Mucosa of rectum (tissue), 2 donors: ENCODE results near the gene DNER.

Experiments used
- H3K27ac ChIP-seq, 2 donors: one replicate each; pipeline ENCODE4 v1.7.0; 2013; ENCODE audit warnings: inconsistent platforms in 2 of 2, low read depth in 2 of 2, low read length in 2 of 2
- H3K27me3 ChIP-seq, 2 donors: one replicate each; pipeline ENCODE4 v1.7.0; 2013; ENCODE audit warnings: low read length in 2 of 2; ENCODE audit not compliant: control insufficient read depth in 2 of 2, insufficient read depth in 2 of 2
- H3K36me3 ChIP-seq, 2 donors: one replicate each; pipeline ENCODE4 v1.7.0; 2013; ENCODE audit warnings: low read length in 2 of 2; ENCODE audit not compliant: control insufficient read depth in 2 of 2, insufficient read depth in 2 of 2
- H3K4me1 ChIP-seq, 2 donors: one replicate each; pipeline ENCODE4 v1.7.0; 2013; ENCODE audit warnings: low read length in 2 of 2, mild to moderate bottlenecking in 1 of 2; ENCODE audit not compliant: control insufficient read depth in 2 of 2, insufficient read depth in 2 of 2
- H3K4me3 ChIP-seq, 2 donors: one replicate each; pipeline ENCODE4 v1.7.0; 2013; ENCODE audit warnings: low read length in 2 of 2
- H3K9ac ChIP-seq, 2 donors: one replicate each; pipeline ENCODE4 v1.7.0; 2013; ENCODE audit warnings: low read length in 2 of 2, low read depth in 1 of 2, mild to moderate bottlenecking in 1 of 2
- H3K9me3 ChIP-seq, 2 donors: one replicate each; pipeline ENCODE4 v1.7.0; 2013; ENCODE audit warnings: low read length in 2 of 2; ENCODE audit not compliant: control insufficient read depth in 2 of 2
- donor health status: healthy.
- donor health status: Normal muscosa, but diverticular disease.

The DNER gene

GRCh38 chr2:229674830-229675530 lies 39.4 kb downstream of the DNER start:
- H3K36me3 ChIP-seq = no peaks in the 10 kb centered on the region
- H3K4me3 ChIP-seq = no peak overlapping the region
- H3K27ac ChIP-seq = no peak overlapping the region
- no peak overlapping the region for H3K9ac ChIP-seq
- H3K4me1 ChIP-seq = no peaks in the 10 kb centered on the region
- H3K27me3 ChIP-seq = peaks cover 0 to 2% of the 10 kb centered on the region in 2 donors
- no peaks in the 10 kb centered on the region for H3K9me3 ChIP-seq

GRCh38 chr2:229673676-229674075 lies 40.7 kb downstream of the DNER start:
- no peak overlapping the region for H3K9ac ChIP-seq
- no peak overlapping the region for H3K27ac ChIP-seq
- no peaks in the 10 kb centered on the region for H3K4me1 ChIP-seq
- H3K36me3 ChIP-seq = no peaks in the 10 kb centered on the region
- H3K27me3 ChIP-seq = no peaks in the 10 kb centered on the region
- no peak overlapping the region for H3K4me3 ChIP-seq
- H3K9me3 ChIP-seq = no peaks in the 10 kb centered on the region

GRCh38 chr2:229672021-229672420 lies 42.3 kb downstream of the DNER start:
- Histone ChIP-seq H3K27me3 (no peaks in the 10 kb centered on the region), H3K27ac (no peak overlapping the region), H3K9ac (no peak overlapping the region), H3K36me3 (no peaks in the 10 kb centered on the region), H3K4me1 (no peaks in the 10 kb centered on the region), H3K9me3 (no peaks in the 10 kb centered on the region), H3K4me3 (no peak overlapping the region)

- H3K4me3 ChIP-seq = no peak overlapping the region
- H3K27ac ChIP-seq = no peak overlapping the region
- no peaks in the 10 kb centered on the region for H3K4me1 ChIP-seq
- H3K9ac ChIP-seq = no peak overlapping the region
- no peaks in the 10 kb centered on the region for H3K27me3 ChIP-seq
- no peaks in the 10 kb centered on the region for H3K9me3 ChIP-seq
- H3K36me3 ChIP-seq = no peaks in the 10 kb centered on the region
Measured at GRCh38 chr2:229669841-229670240, 44.5 kb downstream of the DNER start.

- no peak overlapping the region for H3K27ac ChIP-seq
- no peak overlapping the region for H3K9ac ChIP-seq
- no peaks in the 10 kb centered on the region for H3K36me3 ChIP-seq
- no peaks in the 10 kb centered on the region for H3K9me3 ChIP-seq
- no peaks in the 10 kb centered on the region for H3K27me3 ChIP-seq
- H3K4me1 ChIP-seq = no peaks in the 10 kb centered on the region
- H3K4me3 ChIP-seq = no peak overlapping the region
Measured at GRCh38 chr2:229666811-229667210, 47.5 kb downstream of the DNER start.

GRCh38 chr2:229665158-229665557 lies 49.2 kb downstream of the DNER start:
- Histone ChIP-seq H3K36me3 (no peaks in the 10 kb centered on the region), H3K9me3 (no peaks in the 10 kb centered on the region), H3K4me1 (no peaks in the 10 kb centered on the region), H3K9ac (no peak overlapping the region), H3K27me3 (no peaks in the 10 kb centered on the region), H3K4me3 (no peak overlapping the region), H3K27ac (no peak overlapping the region)

GRCh38 chr2:229661478-229661877 lies 52.9 kb downstream of the DNER start:
- no peaks in the 10 kb centered on the region for H3K36me3 ChIP-seq

GRCh38 chr2:229660951-229661350 lies 53.4 kb downstream of the DNER start:
- Histone ChIP-seq H3K9me3 (no peaks in the 10 kb centered on the region), H3K4me3 (no peak overlapping the region), H3K9ac (no peak overlapping the region), H3K36me3 (no peaks in the 10 kb centered on the region), H3K27me3 (no peaks in the 10 kb centered on the region), H3K27ac (no peak overlapping the region), H3K4me1 (no peaks in the 10 kb centered on the region)

More at GRCh38 chr2:229661478-229661877, 52.9 kb downstream of the DNER start:
- H3K9me3 ChIP-seq = no peaks in the 10 kb centered on the region
- no peak overlapping the region for H3K4me3 ChIP-seq
- H3K9ac ChIP-seq = no peak overlapping the region
- H3K27me3 ChIP-seq = no peaks in the 10 kb centered on the region
- no peaks in the 10 kb centered on the region for H3K4me1 ChIP-seq
- H3K27ac ChIP-seq = no peak overlapping the region

GRCh38 chr2:229660391-229660790 lies 54.0 kb downstream of the DNER start:
- H3K36me3 ChIP-seq = no peaks in the 10 kb centered on the region
- H3K27me3 ChIP-seq = no peaks in the 10 kb centered on the region
- H3K27ac ChIP-seq = no peak overlapping the region
- no peaks in the 10 kb centered on the region for H3K9me3 ChIP-seq
- H3K4me3 ChIP-seq = no peak overlapping the region
- no peaks in the 10 kb centered on the region for H3K4me1 ChIP-seq
- H3K9ac ChIP-seq = no peak overlapping the region

GRCh38 chr2:229658004-229658403 lies 56.4 kb downstream of the DNER start:
- H3K36me3 ChIP-seq = no peaks in the 10 kb centered on the region
- H3K27me3 ChIP-seq = no peaks in the 10 kb centered on the region
- H3K4me3 ChIP-seq = no peak overlapping the region
- H3K9me3 ChIP-seq = no peaks in the 10 kb centered on the region
- H3K27ac ChIP-seq = no peak overlapping the region
- H3K4me1 ChIP-seq = no peaks in the 10 kb centered on the region
- no peak overlapping the region for H3K9ac ChIP-seq
